CD4-positive, alpha-beta T cell (primary cell): ENCODE data around the gene IGFBP7. TPM values are rescaled to one million over a fixed set of nuclear protein-coding genes. Genes with fewer than 3 reads are reported as not detected.

ENCODE experiments used
- ATAC-seq: fragments of 200-7000 bp; cut with Tn5 transposase; one replicate; pipeline ENCODE4 v1.10.0; 2022; ENCODE audit warnings: mild to moderate bottlenecking; ENCODE audit not compliant: poor library complexity
- CTCF ChIA-PET: fragments of 350-600 bp; sonication (Branson Sonifier 250); formaldehyde crosslinking; loops from one replicate; lab custom pipeline; 2021; ENCODE audit warnings: antibody characterized with exemption, inconsistent platforms; lab: Charles Lee
- POLR2A ChIA-PET: fragments of 350-600 bp; sonication (Branson Sonifier 250); formaldehyde crosslinking; loops from one replicate; lab custom pipeline; 2021; ENCODE audit warnings: antibody characterized with exemption, inconsistent platforms; lab: Charles Lee
- DNase-seq, 14 experiments: peaks; one replicate each; pipeline ENCODE4 v3.0.0-alpha.2; 2013 to 2020; ENCODE audit warnings: mixed read lengths in 2 of 14
- H3K27ac ChIP-seq, 2 donors: one replicate each; pipeline versions ENCODE4 v1.5.1 to v1.7.0; 2013; ENCODE audit warnings: low read length in 2 of 2, low read depth in 1 of 2, mild to moderate bottlenecking in 1 of 2
- H3K27me3 ChIP-seq, 2 experiments: 1 replicate in 1 of 2; 2 replicates in 1 of 2; pipeline versions ENCODE4 v1.6.1 to v1.7.0; 2013; ENCODE audit warnings: low read length in 2 of 2, control low read depth in 1 of 2, mild to moderate bottlenecking in 1 of 2, moderate library complexity in 1 of 2; ENCODE audit not compliant: insufficient read depth in 2 of 2, control insufficient read depth in 1 of 2
- H3K36me3 ChIP-seq: one replicate; pipeline ENCODE4 v1.6.1; 2013; ENCODE audit warnings: low read length, control low read depth; ENCODE audit not compliant: insufficient read depth
- H3K4me1 ChIP-seq: one replicate; pipeline ENCODE4 v1.6.1; 2013; ENCODE audit warnings: low read length, control low read depth; ENCODE audit not compliant: insufficient read depth
- H3K4me3 ChIP-seq: one replicate; pipeline ENCODE4 v1.5.1; 2013; ENCODE audit warnings: mild to moderate bottlenecking, low read length, moderate library complexity
- H3K9me3 ChIP-seq, 2 experiments: 1 replicate in 1 of 2; 2 replicates in 1 of 2; pipeline versions ENCODE4 v1.6.1 to v1.7.0; 2013; ENCODE audit warnings: low read length in 2 of 2, mild to moderate bottlenecking in 2 of 2, control low read depth in 1 of 2, moderate library complexity in 1 of 2; ENCODE audit not compliant: control insufficient read depth in 1 of 2, insufficient read depth in 1 of 2
- H3K27ac Mint-ChIP-seq: one replicate; pipeline ENCODE4 v1.8.0; 2020; ENCODE audit warnings: mixed read lengths
- H3K27me3 Mint-ChIP-seq: one replicate; pipeline ENCODE4 v1.8.0; 2021; ENCODE audit warnings: mixed read lengths
- H3K36me3 Mint-ChIP-seq: one replicate; pipeline ENCODE4 v1.8.0; 2021; ENCODE audit warnings: low read depth, mixed read lengths
- H3K4me1 Mint-ChIP-seq: one replicate; pipeline ENCODE4 v1.8.0; 2021; ENCODE audit warnings: low read depth, mixed read lengths
- H3K4me3 Mint-ChIP-seq: one replicate; pipeline ENCODE4 v1.8.0; 2020; ENCODE audit warnings: mild to moderate bottlenecking, mixed read lengths
- H3K9me3 Mint-ChIP-seq: one replicate; pipeline ENCODE4 v1.8.0; 2020; ENCODE audit warnings: mixed read lengths
- intact Hi-C, 2 experiments: fragments of 100-400 bp; cut with DNase I in 1 of 2; cut with micrococcal nuclease in 1 of 2; formaldehyde crosslinking; loops; one replicate each; pipeline versions ENCODE4 v1.15.1 to v1.9.0; 2023 to 2025; cut with DNase I, micrococcal nuclease
- total RNA-seq, 174 experiments: library from RNA in 2 of 174; stranded (reverse) in 2 of 174; gene quantifications; one replicate each; pipeline ENCODE4 v1.2.3 and lab custom pipeline; 2021 to 2026
- TF ChIP-seq, protein P1 (sequence below): fragments of 200-600 bp; IDR thresholded peaks from one replicate; pipeline ENCODE4 v1.8.0; 2022; ENCODE audit warnings: antibody characterized with exemption, mild to moderate bottlenecking

The IGFBP7 gene
- total RNA-seq, 2 experiments from 2014 or later = 0.45 TPM; not detected in 1

DNA sequence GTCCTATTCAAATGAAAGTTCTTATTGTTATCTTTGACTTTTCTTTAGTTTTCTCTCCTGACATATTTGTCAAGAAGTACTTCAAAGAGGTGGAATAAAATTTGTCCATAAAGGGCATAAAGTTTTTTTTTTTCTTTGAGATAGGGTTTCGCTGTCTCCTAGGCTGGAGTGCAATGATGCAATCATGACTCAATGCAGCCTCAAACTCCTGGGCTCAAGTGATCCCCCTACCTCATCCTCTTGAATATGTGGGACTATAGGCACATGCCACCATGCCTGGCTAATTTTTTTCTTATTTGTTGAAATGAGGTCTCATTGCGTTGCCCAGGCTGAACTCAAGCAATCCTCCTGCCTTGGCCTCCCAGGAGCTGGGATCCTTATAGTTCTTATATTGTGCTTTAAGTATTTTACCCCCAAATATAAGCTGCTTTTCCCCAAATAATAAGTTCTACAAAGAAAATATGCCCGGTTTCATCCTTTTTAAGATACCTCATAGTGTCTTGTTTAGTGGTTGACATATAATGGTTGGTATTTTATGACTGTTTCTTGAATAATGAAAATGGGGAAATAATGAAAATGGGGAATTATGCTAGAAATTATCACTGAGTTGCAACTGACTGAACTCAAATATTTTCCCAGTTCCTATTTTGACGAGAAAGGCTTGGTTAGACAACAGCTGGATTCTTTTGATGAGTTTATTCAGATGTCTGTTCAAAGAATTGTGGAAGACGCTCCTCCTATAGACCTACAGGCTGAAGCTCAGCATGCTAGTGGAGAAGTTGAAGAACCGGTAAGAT lies 119.9 kb downstream of the IGFBP7 start:
- ATAC-seq (no peak), DNase-seq (no peak)
- Mint-ChIP-seq H3K9me3 (no peaks in the 10 kb centered on the region), H3K36me3 (peaks cover 95% of the 10 kb centered on the region), H3K27ac (peak overlapping the region; percentile 53), H3K4me1 (peaks cover 43% of the 10 kb centered on the region), H3K4me3 (no peak overlapping the region), H3K27me3 (no peaks in the 10 kb centered on the region)
- H3K4me1 ChIP-seq = peaks cover 4% of the 10 kb centered on the region
- H3K4me3 ChIP-seq = no peak overlapping the region
- H3K36me3 ChIP-seq = peaks cover 87% of the 10 kb centered on the region
- no peaks in the 10 kb centered on the region for H3K27me3 ChIP-seq
- no peak overlapping the region for H3K27ac ChIP-seq
- ChIA-PET POLR2A (interaction anchor here (1.7 to 3.3 kb wide), 3 partner anchors 8 to 82 kb away, joined by 4 to 25 read pairs (median 5); partner anchors contain the start of genes NOA1 and POLR2B), CTCF (interaction anchor here (1.2 kb wide), 1 partner anchor 14 kb away, joined by 3 read pairs; no protein-coding TSS in a partner anchor)
- intact Hi-C loops = no loop called here
- H3K9me3 ChIP-seq = no peaks in the 10 kb centered on the region
- TF ChIP-seq, protein P1, sequence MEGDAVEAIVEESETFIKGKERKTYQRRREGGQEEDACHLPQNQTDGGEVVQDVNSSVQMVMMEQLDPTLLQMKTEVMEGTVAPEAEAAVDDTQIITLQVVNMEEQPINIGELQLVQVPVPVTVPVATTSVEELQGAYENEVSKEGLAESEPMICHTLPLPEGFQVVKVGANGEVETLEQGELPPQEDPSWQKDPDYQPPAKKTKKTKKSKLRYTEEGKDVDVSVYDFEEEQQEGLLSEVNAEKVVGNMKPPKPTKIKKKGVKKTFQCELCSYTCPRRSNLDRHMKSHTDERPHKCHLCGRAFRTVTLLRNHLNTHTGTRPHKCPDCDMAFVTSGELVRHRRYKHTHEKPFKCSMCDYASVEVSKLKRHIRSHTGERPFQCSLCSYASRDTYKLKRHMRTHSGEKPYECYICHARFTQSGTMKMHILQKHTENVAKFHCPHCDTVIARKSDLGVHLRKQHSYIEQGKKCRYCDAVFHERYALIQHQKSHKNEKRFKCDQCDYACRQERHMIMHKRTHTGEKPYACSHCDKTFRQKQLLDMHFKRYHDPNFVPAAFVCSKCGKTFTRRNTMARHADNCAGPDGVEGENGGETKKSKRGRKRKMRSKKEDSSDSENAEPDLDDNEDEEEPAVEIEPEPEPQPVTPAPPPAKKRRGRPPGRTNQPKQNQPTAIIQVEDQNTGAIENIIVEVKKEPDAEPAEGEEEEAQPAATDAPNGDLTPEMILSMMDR = no peak

DNA sequence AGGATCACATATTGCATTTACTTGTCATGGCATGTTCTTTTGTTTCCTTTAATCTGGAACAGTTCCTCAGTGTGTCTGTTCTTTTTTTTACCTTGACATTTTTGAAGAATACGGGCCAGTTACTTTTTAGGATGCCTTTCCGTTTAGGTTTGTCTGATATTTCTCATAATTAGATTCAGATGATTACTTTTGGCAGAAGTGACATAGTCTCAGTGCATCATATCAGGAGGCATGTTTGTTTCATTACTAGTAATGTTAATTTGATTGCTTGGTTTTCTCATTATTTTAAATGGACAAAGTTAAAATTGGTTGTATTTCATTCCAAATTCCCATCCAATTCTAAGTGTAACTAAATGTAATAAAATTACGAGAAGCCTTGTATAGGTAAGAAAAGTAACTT lies 123.2 kb downstream of the IGFBP7 start:
- no peak for DNase-seq
- POLR2A ChIA-PET = interaction anchor here (3.0 kb wide), 1 partner anchor 8 kb away, joined by 14 read pairs; the partner anchor contains the start of genes NOA1 and POLR2B
- no peak for ATAC-seq
- Histone ChIP-seq H3K27me3 (no peaks in the 10 kb centered on the region), H3K4me3 (no peak overlapping the region), H3K4me1 (peaks cover 23% of the 10 kb centered on the region), H3K36me3 (peaks cover 78% of the 10 kb centered on the region), H3K27ac (no peak overlapping the region), H3K9me3 (no peaks in the 10 kb centered on the region)
- intact Hi-C loops = loop anchor here in 1 of 2 experiments (10.0 kb wide), 1 partner anchor 522 kb away; the partner anchor contains the start of gene SRP72
- peaks cover 86% of the 10 kb centered on the region for H3K36me3 Mint-ChIP-seq
- TF ChIP-seq, protein P1 = no peak
- CTCF ChIA-PET = no interaction called here
- no peak overlapping the region for H3K4me3 Mint-ChIP-seq
- H3K27me3 Mint-ChIP-seq = no peaks in the 10 kb centered on the region
- no peak overlapping the region for H3K27ac Mint-ChIP-seq
- H3K4me1 Mint-ChIP-seq = peaks cover 62% of the 10 kb centered on the region
- H3K9me3 Mint-ChIP-seq = no peaks in the 10 kb centered on the region

DNA sequence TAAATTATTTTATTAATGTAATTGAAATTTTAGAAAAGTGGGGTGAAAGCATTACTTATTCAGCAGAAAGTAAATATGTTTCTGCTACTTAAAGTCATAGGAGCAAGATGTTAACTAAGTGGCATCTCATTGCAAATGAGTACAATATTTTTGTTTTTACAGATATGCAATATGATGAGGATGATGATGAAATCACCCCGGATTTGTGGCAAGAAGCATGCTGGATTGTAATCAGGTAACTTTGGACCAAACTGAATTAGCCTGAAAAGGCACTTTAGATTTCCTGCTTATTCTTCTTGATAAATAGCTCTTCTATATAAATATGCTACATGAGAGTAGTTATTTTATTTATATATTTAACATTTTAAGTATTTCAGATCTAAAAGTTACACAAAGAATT lies 124.0 kb downstream of the IGFBP7 start:
- POLR2A ChIA-PET = interaction anchor here (0.6 to 3.0 kb wide), 2 partner anchors 8 to 77 kb away, joined by 3 to 14 read pairs; partner anchors contain the start of genes NOA1 and POLR2B
- intact Hi-C loops = loop anchor here in 1 of 2 experiments (10.0 kb wide), 1 partner anchor 521 kb away; the partner anchor contains the start of gene SRP72
- H3K9me3 ChIP-seq = no peaks in the 10 kb centered on the region
- H3K36me3 ChIP-seq = peaks cover 76% of the 10 kb centered on the region
- ATAC-seq (no peak), DNase-seq (no peak)
- peaks cover 85% of the 10 kb centered on the region for H3K36me3 Mint-ChIP-seq
- TF ChIP-seq, protein P1 = no peak
- peaks cover 62% of the 10 kb centered on the region for H3K4me1 Mint-ChIP-seq
- H3K9me3 Mint-ChIP-seq = no peaks in the 10 kb centered on the region
- H3K27me3 ChIP-seq = no peaks in the 10 kb centered on the region
- H3K27ac ChIP-seq = no peak overlapping the region
- H3K4me3 Mint-ChIP-seq = no peak overlapping the region
- no peak overlapping the region for H3K4me3 ChIP-seq
- H3K4me1 ChIP-seq = peaks cover 26% of the 10 kb centered on the region
- H3K27ac Mint-ChIP-seq = no peak overlapping the region
- CTCF ChIA-PET = no interaction called here
- H3K27me3 Mint-ChIP-seq = no peaks in the 10 kb centered on the region
